ENCODE data around the gene HOXB6. TPM values are rescaled to one million over a fixed set of nuclear protein-coding genes. Genes with fewer than 3 reads are reported as not detected.

The HOXB6 gene
- total RNA-seq, 1 experiment from 2014 or later: 196 TPM

- no peak for DNase-seq (ENCODE audit: low read depth, low spot score)
- Histone ChIP-seq H3K9me3 (ENCODE audit: control insufficient read depth, insufficient read depth, low read depth, low read length) (no peaks in the 10 kb centered on the region), H3K27me3 (ENCODE audit: control insufficient read depth, insufficient read depth, low read length) (no peaks in the 10 kb centered on the region), H3K27ac (ENCODE audit: low read length) (peak overlapping the region; percentile 91), H3K36me3 (ENCODE audit: control insufficient read depth, insufficient read depth, low read length) (peaks cover 26% of the 10 kb centered on the region), H3K4me3 (ENCODE audit: low read depth in 2 of 2, low read length in 2 of 2) (no peak overlapping the region), H3K4me1 (ENCODE audit: control insufficient read depth, insufficient read depth, low read length) (peaks cover 79% of the 10 kb centered on the region)
- in situ Hi-C loops (cut with HindIII; ENCODE audit: low pct_unique_long_range_greater_than_20kb, low sequenced_read_pairs): no loop called here
- intact Hi-C loops (cut with micrococcal nuclease; ENCODE audit: unreplicated experiment): no loop called here
- no peak for ATAC-seq
- no TSS peak for BruUV-seq (replicated peaks)
- CTCF ChIA-PET: no interaction called here
- TF ChIP-seq, protein P1, sequence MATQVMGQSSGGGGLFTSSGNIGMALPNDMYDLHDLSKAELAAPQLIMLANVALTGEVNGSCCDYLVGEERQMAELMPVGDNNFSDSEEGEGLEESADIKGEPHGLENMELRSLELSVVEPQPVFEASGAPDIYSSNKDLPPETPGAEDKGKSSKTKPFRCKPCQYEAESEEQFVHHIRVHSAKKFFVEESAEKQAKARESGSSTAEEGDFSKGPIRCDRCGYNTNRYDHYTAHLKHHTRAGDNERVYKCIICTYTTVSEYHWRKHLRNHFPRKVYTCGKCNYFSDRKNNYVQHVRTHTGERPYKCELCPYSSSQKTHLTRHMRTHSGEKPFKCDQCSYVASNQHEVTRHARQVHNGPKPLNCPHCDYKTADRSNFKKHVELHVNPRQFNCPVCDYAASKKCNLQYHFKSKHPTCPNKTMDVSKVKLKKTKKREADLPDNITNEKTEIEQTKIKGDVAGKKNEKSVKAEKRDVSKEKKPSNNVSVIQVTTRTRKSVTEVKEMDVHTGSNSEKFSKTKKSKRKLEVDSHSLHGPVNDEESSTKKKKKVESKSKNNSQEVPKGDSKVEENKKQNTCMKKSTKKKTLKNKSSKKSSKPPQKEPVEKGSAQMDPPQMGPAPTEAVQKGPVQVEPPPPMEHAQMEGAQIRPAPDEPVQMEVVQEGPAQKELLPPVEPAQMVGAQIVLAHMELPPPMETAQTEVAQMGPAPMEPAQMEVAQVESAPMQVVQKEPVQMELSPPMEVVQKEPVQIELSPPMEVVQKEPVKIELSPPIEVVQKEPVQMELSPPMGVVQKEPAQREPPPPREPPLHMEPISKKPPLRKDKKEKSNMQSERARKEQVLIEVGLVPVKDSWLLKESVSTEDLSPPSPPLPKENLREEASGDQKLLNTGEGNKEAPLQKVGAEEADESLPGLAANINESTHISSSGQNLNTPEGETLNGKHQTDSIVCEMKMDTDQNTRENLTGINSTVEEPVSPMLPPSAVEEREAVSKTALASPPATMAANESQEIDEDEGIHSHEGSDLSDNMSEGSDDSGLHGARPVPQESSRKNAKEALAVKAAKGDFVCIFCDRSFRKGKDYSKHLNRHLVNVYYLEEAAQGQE (IDR thresholded peaks at IDR 0.05; ENCODE audit: insufficient read depth in 1 of 2, low read depth in 2 of 2, low read length in 1 of 2): no peak
- TF ChIP-seq, protein P2, sequence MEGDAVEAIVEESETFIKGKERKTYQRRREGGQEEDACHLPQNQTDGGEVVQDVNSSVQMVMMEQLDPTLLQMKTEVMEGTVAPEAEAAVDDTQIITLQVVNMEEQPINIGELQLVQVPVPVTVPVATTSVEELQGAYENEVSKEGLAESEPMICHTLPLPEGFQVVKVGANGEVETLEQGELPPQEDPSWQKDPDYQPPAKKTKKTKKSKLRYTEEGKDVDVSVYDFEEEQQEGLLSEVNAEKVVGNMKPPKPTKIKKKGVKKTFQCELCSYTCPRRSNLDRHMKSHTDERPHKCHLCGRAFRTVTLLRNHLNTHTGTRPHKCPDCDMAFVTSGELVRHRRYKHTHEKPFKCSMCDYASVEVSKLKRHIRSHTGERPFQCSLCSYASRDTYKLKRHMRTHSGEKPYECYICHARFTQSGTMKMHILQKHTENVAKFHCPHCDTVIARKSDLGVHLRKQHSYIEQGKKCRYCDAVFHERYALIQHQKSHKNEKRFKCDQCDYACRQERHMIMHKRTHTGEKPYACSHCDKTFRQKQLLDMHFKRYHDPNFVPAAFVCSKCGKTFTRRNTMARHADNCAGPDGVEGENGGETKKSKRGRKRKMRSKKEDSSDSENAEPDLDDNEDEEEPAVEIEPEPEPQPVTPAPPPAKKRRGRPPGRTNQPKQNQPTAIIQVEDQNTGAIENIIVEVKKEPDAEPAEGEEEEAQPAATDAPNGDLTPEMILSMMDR (IDR thresholded peaks at IDR 0.05): no peak
- no peak for TF ChIP-seq SIN3A (IDR thresholded peaks at IDR 0.05; ENCODE audit: borderline replicate concordance, insufficient read depth, low read depth, low read length)
- TF ChIP-seq POLR2AphosphoS5 (IDR thresholded peaks at IDR 0.05; ENCODE audit: low read depth, low read length): no peak
- TF ChIP-seq TCF7L2 (IDR thresholded peaks at IDR 0.05; ENCODE audit: low read depth, low read length): no peak
- POLR2A ChIA-PET: no interaction called here
Observed at GRCh38 chr17:48551214-48551555, 53.6 kb downstream of the HOXB6 start.

GRCh38 chr17:48550502-48551213 lies 54.1 kb downstream of the HOXB6 start:
- Histone ChIP-seq H3K4me1 (ENCODE audit: control insufficient read depth, insufficient read depth, low read length) (peaks cover 79% of the 10 kb centered on the region), H3K9me3 (ENCODE audit: control insufficient read depth, insufficient read depth, low read depth, low read length) (no peaks in the 10 kb centered on the region), H3K27me3 (ENCODE audit: control insufficient read depth, insufficient read depth, low read length) (no peaks in the 10 kb centered on the region), H3K36me3 (ENCODE audit: control insufficient read depth, insufficient read depth, low read length) (peaks cover 26% of the 10 kb centered on the region), H3K4me3 (ENCODE audit: low read depth in 2 of 2, low read length in 2 of 2) (no peak overlapping the region), H3K27ac (ENCODE audit: low read length) (peak overlapping the region; percentile 98)
- ChIA-PET POLR2A (interaction anchor here (0.5 kb wide), 1 partner anchor 9 kb away, joined by 5 read pairs; no protein-coding TSS in a partner anchor), CTCF (interaction anchor here (0.7 kb wide), 1 partner anchor 160 kb away, joined by 3 read pairs; no protein-coding TSS in a partner anchor)
- no TSS peak for BruUV-seq (replicated peaks)
- DNase-seq (ENCODE audit: low read depth, low spot score) (no peak), ATAC-seq (no peak)
- intact Hi-C loops (cut with micrococcal nuclease; ENCODE audit: unreplicated experiment): no loop called here
- TF ChIP-seq SIN3A (IDR thresholded peaks at IDR 0.05; ENCODE audit: borderline replicate concordance, insufficient read depth, low read depth, low read length) (no peak), POLR2AphosphoS5 (IDR thresholded peaks at IDR 0.05; ENCODE audit: low read depth, low read length) (no peak)
- TF ChIP-seq, protein P2 (IDR thresholded peaks at IDR 0.05): peak; percentile 77
- in situ Hi-C loops (cut with HindIII; ENCODE audit: low pct_unique_long_range_greater_than_20kb, low sequenced_read_pairs): no loop called here
